Thyroid gland (tissue), 4 donors: ENCODE data around the gene TAF3. TPM values are rescaled to one million over a fixed set of nuclear protein-coding genes. Genes with fewer than 3 reads are reported as not detected.

Experiments
- DNase-seq, 2 donors: peaks; one replicate each; pipeline ENCODE4 v3.0.0-alpha.2; 2019
- H3K27ac ChIP-seq, 3 donors: fragments of 200-600 bp; sonication (generic); 1 replicate in 2 of 3; 2 replicates in 1 of 3; pipeline ENCODE4 v1.5.1; 2016 to 2019; ENCODE audit warnings: mild to moderate bottlenecking in 1 of 3, moderate library complexity in 1 of 3
- H3K27me3 ChIP-seq: fragments of 200-600 bp; sonication (generic); one replicate; pipeline ENCODE4 v1.5.1; 2019
- H3K36me3 ChIP-seq, 2 donors: fragments of 200-600 bp; sonication (generic); one replicate each; pipeline ENCODE4 v1.5.1; 2016 to 2019
- H3K4me1 ChIP-seq, 2 donors: fragments of 200-600 bp; sonication (generic); one replicate each; pipeline ENCODE4 v1.5.1; 2017 to 2019
- H3K4me3 ChIP-seq, 3 donors: fragments of 200-600 bp; sonication (generic); replicated peaks in 1 of 3; 1 replicate in 2 of 3; 2 replicates in 1 of 3; pipeline ENCODE4 v1.5.1; 2016; ENCODE audit warnings: mild to moderate bottlenecking in 1 of 3
- H3K9me3 ChIP-seq: fragments of 200-600 bp; sonication (generic); one replicate; pipeline ENCODE4 v1.5.1; 2017
- POLR2A ChIP-seq, 2 donors: fragments of 450-650 bp; IDR thresholded peaks; one replicate each; pipeline ENCODE4 v1.6.1; 2017; ENCODE audit warnings: antibody characterized with exemption in 2 of 2, mild to moderate bottlenecking in 2 of 2, moderate library complexity in 1 of 2
- WGBS, 2 donors: methylation state at CpG; one replicate each; pipeline ENCODE4 v1.1.5; 2017; 5-methylcytosine and 5-hydroxymethylcytosine counted together
- intact Hi-C: fragments of 100-400 bp; cut with DNase I; formaldehyde crosslinking; loops from one replicate; pipeline ENCODE4 v1.15.1; 2023
- total RNA-seq, 4 donors: library from RNA; depleted of rRNA; stranded (reverse); fragments of >200 nt; gene quantifications; one replicate each; pipeline ENCODE4 v1.2.3, GENCODE V29; 2016
- TF ChIP-seq, protein P1 (sequence below), 6 experiments: fragments of 200-600 bp in 3 of 6; fragments of 450-650 bp in 3 of 6; sonication (generic) in 3 of 6; IDR thresholded peaks; one replicate each; pipeline ENCODE4 v1.5.1; 2016 to 2019; ENCODE audit warnings: antibody characterized with exemption in 6 of 6, mild to moderate bottlenecking in 2 of 6, inconsistent platforms in 1 of 6, moderate library complexity in 1 of 6

Gene TAF3
- total RNA-seq, 4 donors from 2014 or later: 6.7 to 11.0 (median 8.6) TPM

DNA sequence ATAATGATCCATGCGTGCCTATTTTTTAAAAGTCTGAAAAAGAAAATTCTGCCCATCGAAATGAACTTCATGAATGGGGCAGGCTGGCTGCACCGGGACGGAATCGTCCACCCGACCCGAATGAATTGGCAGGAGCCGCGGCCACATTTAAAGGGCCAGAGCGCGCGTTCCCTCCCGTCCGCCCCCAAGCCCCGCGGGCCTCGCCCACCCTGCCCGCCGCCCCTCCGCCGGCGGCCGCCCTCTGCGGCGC is 235.9 kb downstream of the TAF3 start:
- no peak for TF ChIP-seq POLR2A (IDR thresholded peaks at IDR 0.05)
- TF ChIP-seq, protein P1, sequence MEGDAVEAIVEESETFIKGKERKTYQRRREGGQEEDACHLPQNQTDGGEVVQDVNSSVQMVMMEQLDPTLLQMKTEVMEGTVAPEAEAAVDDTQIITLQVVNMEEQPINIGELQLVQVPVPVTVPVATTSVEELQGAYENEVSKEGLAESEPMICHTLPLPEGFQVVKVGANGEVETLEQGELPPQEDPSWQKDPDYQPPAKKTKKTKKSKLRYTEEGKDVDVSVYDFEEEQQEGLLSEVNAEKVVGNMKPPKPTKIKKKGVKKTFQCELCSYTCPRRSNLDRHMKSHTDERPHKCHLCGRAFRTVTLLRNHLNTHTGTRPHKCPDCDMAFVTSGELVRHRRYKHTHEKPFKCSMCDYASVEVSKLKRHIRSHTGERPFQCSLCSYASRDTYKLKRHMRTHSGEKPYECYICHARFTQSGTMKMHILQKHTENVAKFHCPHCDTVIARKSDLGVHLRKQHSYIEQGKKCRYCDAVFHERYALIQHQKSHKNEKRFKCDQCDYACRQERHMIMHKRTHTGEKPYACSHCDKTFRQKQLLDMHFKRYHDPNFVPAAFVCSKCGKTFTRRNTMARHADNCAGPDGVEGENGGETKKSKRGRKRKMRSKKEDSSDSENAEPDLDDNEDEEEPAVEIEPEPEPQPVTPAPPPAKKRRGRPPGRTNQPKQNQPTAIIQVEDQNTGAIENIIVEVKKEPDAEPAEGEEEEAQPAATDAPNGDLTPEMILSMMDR (IDR thresholded peaks at IDR 0.05): no peak
- H3K27ac ChIP-seq: peak overlapping the region in 2 of 3 donors; percentile 32 to 65
- 0% methylated on average over 6 to 23 of the region's 25 CpGs for WGBS, 2 donors
- no peaks in the 10 kb centered on the region for H3K9me3 ChIP-seq
- peak in 1 of 2 donors; percentile 65 for DNase-seq
- intact Hi-C loops: loop anchor here (10.0 kb wide), 1 partner anchor 821 kb away; no protein-coding TSS in a partner anchor
- no peaks in the 10 kb centered on the region for H3K36me3 ChIP-seq
- peaks cover 32 to 46% of the 10 kb centered on the region in 2 donors for H3K4me1 ChIP-seq
- peaks cover 34% of the 10 kb centered on the region for H3K27me3 ChIP-seq
- H3K4me3 ChIP-seq: peak overlapping the region; percentile 50 to 59 (median 53)

DNA sequence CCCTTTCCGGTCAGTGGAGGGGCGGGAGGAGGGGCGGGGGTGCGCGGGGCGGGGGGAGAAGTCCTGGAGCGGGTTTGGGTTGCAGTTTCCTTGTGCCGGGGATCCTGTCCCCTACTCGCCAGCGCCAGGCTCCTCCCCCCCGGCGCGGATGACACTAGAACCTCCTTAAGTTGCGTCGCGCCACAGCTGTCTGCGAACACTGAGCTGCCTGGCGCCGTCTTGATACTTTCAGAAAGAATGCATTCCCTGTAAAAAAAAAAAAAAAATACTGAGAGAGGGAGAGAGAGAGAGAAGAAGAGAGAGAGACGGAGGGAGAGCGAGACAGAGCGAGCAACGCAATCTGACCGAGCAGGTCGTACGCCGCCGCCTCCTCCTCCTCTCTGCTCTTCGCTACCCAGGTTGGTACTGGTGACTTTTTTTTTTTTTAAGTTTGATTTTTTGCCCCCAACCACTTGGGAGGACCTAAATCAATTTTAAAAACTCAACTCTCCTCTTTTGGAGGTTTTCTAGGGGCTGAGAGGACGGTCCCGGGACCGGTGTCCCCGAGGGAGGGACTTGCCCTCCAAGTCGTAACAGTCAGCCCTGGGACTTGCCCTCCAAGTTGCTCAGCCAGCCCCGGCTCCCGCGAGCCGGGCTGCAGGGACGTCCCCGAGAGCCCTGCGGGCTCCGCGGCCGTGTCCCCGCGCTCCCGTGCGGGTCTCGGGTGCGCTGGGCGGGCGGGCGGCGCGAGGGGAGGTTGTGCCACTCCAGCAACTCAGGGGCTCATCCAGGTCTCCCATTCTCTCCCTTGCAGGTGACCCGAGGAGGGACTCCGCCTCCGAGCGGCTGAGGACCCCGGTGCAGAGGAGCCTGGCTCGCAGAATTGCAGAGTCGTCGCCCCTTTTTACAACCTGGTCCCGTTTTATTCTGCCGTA is 236.4 kb downstream of the TAF3 start, which contains the start of gene GATA3:
Gene GATA3, plus strand, starts transcription at position 195 of the 914 bp plus-strand sequence. CDS start 968 bp downstream, outside the sequence.
- no peaks in the 10 kb centered on the region for H3K9me3 ChIP-seq
- TF ChIP-seq, protein P1 (IDR thresholded peaks at IDR 0.05): no peak
- TF ChIP-seq POLR2A (IDR thresholded peaks at IDR 0.05): peak in 1 of 2 donors; percentile 57
- H3K27ac ChIP-seq: peak within 1 kb of the TSS in 2 of 3 donors; percentile 61 to 65
- H3K4me3 ChIP-seq: peak within 1 kb of the TSS; percentile 50 to 59 (median 53)
- WGBS, 2 donors: 1 to 2% methylated on average over 35 to 45 of the region's 65 CpGs
- DNase-seq: peak; percentile 88 to 89
- peaks cover 30 to 40% of the 10 kb centered on the region in 2 donors for H3K4me1 ChIP-seq
- H3K36me3 ChIP-seq: no peaks in the 10 kb centered on the region
- peaks cover 30% of the 10 kb centered on the region for H3K27me3 ChIP-seq
- intact Hi-C loops: loop anchor here (10.0 kb wide), 1 partner anchor 820 kb away; no protein-coding TSS in a partner anchor

DNA sequence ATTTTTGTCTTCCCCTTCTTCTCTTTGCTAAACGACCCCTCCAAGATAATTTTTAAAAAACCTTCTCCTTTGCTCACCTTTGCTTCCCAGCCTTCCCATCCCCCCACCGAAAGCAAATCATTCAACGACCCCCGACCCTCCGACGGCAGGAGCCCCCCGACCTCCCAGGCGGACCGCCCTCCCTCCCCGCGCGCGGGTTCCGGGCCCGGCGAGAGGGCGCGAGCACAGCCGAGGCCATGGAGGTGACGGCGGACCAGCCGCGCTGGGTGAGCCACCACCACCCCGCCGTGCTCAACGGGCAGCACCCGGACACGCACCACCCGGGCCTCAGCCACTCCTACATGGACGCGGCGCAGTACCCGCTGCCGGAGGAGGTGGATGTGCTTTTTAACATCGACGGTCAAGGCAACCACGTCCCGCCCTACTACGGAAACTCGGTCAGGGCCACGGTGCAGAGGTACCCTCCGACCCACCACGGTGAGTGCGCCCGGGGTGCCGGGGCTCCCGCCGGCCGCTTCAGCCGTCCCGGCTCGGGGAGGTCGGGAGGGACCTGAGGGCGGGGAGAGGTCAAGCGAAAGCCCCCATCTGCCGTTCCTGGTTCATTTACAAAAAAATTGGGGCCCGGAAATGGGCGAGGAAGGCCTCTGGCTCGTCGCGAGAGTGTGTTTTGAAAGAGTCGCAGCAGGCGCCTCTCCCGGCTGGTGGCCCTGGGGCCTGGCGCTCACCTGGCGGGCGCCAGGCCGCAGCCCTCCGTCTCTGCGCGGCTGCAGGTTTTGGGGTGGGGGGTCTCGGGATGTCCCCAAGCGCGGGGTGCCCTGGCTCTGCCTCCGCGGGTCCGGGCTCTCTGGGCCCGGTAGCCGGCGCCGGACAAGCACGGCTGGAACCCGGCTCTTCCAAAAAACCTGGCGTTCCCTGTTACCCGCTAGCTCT is 237.4 kb downstream of the TAF3 start:
- peak in 1 of 2 donors; percentile 22 for TF ChIP-seq POLR2A (IDR thresholded peaks at IDR 0.05)
- TF ChIP-seq, protein P1 (IDR thresholded peaks at IDR 0.05): no peak
- peak; percentile 48 to 53 for DNase-seq
- 25 to 27% methylated on average over 48 to 53 of the region's 85 CpGs for WGBS, 2 donors
- Histone ChIP-seq H3K4me1 (peaks cover 20 to 31% of the 10 kb centered on the region in 2 donors), H3K9me3 (no peaks in the 10 kb centered on the region), H3K27me3 (peaks cover 21% of the 10 kb centered on the region), H3K4me3 (peak overlapping the region; percentile 50 to 53 (median 53)), H3K36me3 (no peaks in the 10 kb centered on the region), H3K27ac (peak overlapping the region in 2 of 3 donors; percentile 61 to 65)
- intact Hi-C loops: loop anchor here (10.0 kb wide), 1 partner anchor 819 kb away; no protein-coding TSS in a partner anchor

DNA sequence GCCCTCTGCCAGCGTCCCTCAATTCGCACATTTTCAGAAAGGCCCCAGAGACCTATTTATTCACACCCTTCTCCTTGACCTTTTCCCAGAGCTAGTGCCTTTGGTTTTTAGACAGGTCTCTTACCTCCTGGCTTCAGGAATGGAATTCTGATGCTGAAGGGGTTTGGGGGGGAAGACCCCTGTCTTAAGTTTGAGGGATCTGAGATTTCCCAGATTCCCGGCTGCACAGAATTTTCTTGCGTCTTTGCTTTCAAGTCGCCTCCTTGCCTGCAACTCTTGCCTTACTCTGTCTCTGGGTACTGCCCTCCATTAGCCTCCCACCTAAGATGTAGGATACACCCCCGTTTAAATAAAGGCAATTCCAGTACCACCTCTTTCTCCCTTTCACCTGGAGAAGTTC is 238.1 kb downstream of the TAF3 start:
- Histone ChIP-seq H3K27ac (peak overlapping the region in 2 of 3 donors; percentile 61 to 65), H3K36me3 (no peaks in the 10 kb centered on the region), H3K9me3 (no peaks in the 10 kb centered on the region), H3K4me1 (peaks cover 13 to 24% of the 10 kb centered on the region in 2 donors), H3K27me3 (peaks cover 15% of the 10 kb centered on the region), H3K4me3 (peak overlapping the region; percentile 50 to 53 (median 53))
- WGBS, 2 donors: 35 to 37% methylated on average over 6 of the region's 6 CpGs
- intact Hi-C loops: loop anchor here (10.0 kb wide), 1 partner anchor 818 kb away; no protein-coding TSS in a partner anchor
- no peak for DNase-seq
- TF ChIP-seq POLR2A (IDR thresholded peaks at IDR 0.05): no peak
- TF ChIP-seq, protein P1 (IDR thresholded peaks at IDR 0.05): no peak
